GM12801 (cell line): Measurements from ENCODE around the gene MARF1.

Experiments used
- TF ChIP-seq, protein P1 (sequence below): IDR thresholded peaks from one replicate; pipeline ENCODE4 v1.5.1; 2011; ENCODE audit warnings: control low read depth; ENCODE audit not compliant: insufficient read length; ENCODE audit errors: extremely low read depth

The MARF1 gene

GRCh38 chr16:15597135-15597534 lies 45.8 kb downstream of the MARF1 start:
- TF ChIP-seq, protein P1, sequence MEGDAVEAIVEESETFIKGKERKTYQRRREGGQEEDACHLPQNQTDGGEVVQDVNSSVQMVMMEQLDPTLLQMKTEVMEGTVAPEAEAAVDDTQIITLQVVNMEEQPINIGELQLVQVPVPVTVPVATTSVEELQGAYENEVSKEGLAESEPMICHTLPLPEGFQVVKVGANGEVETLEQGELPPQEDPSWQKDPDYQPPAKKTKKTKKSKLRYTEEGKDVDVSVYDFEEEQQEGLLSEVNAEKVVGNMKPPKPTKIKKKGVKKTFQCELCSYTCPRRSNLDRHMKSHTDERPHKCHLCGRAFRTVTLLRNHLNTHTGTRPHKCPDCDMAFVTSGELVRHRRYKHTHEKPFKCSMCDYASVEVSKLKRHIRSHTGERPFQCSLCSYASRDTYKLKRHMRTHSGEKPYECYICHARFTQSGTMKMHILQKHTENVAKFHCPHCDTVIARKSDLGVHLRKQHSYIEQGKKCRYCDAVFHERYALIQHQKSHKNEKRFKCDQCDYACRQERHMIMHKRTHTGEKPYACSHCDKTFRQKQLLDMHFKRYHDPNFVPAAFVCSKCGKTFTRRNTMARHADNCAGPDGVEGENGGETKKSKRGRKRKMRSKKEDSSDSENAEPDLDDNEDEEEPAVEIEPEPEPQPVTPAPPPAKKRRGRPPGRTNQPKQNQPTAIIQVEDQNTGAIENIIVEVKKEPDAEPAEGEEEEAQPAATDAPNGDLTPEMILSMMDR: no peak

GRCh38 chr16:15594711-15595320 lies 48.1 kb downstream of the MARF1 start:
- TF ChIP-seq, protein P1: no peak

DNA sequence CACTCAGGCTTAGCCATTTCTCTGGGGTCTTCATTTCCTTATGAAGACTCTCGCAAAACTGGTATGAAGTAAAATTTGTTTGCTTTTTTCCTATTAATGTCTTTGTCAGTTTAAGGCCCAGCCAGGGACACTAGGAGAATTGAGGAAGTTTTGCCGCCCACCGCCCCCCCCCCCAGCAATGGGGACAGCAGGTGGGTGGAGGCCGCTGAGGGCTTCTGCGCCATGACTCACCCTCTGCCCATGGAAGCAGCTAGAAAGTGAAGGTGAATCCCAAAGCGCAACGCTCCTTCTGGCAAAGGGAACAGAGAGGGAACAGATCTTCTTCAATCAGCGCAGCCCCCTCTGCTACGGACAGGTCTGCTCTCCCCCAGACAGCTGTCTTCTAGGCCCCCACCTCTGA lies 49.7 kb downstream of the MARF1 start:
- TF ChIP-seq, protein P1: no peak

DNA sequence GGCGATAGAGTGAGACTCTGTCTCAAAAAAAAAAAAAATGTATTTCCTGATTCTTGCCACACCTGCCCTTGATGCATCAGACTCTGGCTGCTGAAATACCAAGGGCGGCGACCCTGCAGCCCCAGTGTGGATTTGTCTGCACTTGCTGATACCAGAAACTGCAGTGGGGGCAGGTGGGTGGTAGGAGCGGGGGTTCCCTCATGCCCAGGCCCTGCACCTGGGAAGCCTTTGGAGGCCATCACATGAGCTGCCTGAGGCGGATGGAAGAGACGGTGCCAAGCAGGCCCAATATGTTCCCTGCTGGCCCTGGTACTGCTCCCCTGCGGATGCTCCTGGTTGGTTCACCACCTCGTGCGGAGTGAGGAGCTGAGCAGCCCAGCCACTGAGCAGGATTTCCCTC lies 50.6 kb downstream of the MARF1 start:
- TF ChIP-seq, protein P1: no peak

DNA sequence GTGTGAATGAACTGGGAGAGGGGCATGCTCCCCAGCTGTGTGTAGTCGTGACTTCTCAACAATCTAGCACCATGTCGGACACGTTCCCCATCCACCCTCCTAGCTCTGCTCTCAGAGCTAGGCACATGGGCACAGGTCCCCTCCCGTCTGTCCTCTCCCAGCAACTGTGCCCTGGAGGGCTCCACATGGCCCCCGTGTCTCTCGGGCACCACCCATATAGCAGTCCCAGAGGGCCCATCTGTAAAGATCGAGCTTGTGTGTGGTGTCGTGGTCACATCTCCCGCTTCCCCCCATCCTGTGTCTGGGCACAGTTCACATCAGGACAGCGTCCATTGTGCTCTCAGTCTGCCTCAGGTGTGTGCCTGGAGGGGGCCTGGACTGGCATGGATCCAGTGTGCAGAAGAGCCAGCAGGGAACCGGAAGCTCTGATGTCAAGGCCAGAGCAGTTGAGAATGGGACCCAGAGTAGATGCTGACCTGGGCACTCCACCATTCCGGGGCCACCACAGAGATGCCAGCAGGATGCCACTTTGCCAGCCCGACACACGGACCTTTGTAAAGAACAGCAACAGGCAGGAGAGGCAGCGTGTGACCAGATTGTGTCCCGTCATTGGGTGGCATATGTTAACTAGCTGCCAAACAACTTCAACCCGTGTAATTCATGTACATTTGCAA lies 55.7 kb downstream of the MARF1 start:
- TF ChIP-seq, protein P1: no peak

DNA sequence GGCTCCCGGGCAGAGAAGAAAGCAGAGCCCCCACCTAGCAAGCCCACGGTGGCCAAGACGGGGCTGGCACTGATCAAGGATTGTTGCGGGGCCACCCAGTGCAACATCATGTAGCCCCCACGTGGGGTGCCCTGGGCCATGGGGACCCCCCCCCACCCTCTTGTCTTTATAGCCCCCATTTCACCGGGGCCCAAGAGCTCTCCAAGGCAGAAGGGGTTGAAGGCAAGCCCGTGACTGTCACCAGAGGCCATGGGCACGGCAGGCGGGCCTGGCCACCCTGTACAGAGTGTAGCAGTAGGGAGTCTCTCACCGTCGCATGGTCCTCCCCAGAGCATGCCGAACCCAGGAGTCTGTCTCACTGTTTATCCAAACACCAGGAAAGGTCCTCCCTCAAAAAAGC lies 56.2 kb downstream of the MARF1 start:
- TF ChIP-seq, protein P1: no peak

- TF ChIP-seq, protein P1: no peak
Observed at GRCh38 chr16:15585956-15586355, 57.0 kb downstream of the MARF1 start.
